DMS114 treated with DMSO at 0.1 percent for 48 hours (cell line): Measurements from ENCODE around the gene WDR5.

Experiments used
- DNase-seq: peaks from one replicate; lab custom pipeline; 2025; ENCODE audit not compliant: unreplicated experiment; lab: John Stamatoyannopoulos, UW

Gene WDR5

DNA sequence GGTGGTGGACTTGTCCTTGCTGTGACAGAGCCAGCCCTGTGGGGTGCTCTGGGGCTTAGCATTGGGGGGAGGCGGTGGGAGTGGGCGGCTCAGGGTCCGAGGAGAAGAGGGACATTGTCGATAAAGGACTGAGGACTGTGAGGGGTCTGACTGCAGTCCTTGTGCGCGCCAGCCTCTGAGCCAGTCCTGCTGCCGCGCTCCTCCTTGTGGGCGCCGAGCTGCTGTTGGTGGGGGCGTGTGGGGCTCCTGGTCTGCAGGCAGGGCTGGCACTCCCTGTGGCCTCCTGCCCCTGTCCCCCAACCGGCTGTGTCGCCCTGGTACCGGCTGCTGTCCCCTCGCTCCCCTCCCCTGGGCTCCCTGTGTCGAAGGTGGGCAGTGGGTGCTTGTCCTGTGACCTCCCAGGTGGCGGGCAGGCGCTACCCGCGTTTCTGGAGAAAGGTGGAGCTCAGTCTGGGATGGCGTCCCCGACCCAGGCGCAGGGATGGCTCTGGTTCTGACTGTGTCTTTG lies 21.6 kb downstream of the WDR5 start:
- no peak for DNase-seq

DNA sequence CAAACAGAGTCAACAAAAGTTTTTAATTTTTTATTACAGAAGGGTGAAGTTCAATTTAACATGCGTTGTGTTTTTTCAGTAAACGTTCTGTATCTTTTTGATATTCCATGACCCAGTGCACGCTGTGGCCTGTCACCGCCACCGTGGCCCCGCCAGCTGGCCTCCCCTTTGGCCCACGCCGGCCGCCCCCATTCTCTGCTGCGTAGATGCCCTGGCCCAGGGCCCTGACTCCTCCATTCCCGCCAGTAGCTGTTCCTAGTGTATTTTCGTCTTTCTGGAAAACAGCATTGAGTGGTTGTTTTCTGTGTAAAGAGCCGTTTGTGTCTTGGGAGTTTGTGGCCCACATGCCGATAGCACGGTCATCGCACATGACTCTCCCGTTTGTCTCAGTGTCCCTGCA lies 22.4 kb downstream of the WDR5 start:
- no peak for DNase-seq

DNA sequence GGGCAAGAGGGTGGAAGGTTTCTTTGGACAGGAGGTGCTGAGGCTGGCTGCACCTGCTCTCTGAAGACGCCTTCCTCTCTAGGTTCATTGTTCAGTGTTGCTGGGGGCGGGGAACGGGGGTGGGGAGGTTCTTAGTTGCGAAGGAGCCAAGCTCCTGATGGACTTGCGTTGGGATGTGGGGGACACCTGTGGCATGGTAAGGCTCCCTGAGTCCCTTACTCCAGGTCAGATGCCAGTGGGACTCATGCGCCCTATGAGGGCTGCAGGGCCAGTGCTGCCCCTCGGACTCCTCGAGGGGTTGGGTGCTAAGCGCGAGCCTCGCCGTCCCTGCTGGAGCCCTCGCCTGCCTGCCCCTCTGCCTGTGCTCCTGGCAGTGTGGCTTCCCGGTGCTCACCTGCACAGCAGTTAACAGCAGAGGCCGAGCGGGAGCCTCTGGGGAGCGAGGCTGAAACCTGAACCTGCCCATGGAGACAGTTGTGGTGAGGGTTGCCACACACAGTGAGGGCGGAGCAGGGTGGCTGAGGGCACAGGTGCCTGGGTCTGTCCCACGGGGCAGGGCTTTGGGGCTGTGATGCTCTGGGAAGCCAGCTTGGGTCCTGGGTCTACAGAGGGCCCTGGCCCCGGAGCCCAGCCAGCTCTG lies 23.0 kb downstream of the WDR5 start:
- no peak for DNase-seq

DNA sequence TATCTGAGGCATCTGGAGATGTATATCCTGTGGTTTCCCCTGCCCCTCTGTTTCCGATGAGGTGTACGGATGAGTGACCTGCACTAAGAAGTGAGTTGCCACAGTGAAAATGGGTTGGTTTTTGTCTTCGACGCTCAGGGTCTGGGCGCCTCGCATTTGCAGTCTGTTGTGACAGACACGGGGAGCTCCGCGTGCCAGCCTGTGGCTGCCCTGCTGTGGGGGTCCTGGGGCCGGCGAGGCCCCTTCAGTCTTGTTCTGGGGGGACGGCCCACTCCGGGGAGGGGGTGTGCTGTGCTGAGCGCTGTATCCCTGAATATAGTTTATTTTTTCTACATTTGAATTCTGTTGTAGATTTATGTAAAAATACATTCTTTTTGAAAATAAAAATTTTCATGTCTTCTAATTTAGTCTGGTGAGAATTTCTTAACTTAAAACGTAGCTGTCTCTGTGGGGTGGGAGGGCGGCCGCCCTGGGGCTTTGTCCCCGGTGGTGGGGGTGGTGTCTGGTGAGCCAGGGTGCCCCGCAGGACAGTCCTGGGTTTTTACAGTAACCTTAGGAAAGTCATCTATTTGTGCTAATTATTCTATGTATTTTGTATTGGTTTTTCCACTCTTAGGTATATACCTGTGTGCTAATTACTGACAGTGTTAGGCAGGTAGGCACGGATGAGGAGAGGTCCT lies 23.8 kb downstream of the WDR5 start:
- DNase-seq: no peak

DNA sequence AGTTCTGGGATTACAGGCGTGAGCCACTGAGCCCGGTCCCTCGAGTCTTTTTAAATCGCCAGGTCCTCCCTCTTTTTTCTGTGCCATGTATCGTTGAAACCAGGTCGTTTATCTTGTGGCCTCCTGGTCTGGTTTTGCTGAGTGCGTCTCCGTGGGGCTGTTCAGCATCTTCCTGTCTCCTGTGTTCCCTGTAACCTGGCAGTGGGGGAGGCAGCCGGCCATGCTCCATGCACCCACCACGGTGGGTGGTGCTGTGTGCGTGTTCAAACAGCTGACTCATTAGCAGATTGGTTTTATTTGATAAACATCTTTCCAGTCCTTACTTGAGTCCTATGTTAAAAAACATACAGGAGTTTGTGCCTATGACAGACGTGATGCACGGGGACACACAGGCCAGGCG lies 25.8 kb downstream of the WDR5 start:
- no peak for DNase-seq

DNA sequence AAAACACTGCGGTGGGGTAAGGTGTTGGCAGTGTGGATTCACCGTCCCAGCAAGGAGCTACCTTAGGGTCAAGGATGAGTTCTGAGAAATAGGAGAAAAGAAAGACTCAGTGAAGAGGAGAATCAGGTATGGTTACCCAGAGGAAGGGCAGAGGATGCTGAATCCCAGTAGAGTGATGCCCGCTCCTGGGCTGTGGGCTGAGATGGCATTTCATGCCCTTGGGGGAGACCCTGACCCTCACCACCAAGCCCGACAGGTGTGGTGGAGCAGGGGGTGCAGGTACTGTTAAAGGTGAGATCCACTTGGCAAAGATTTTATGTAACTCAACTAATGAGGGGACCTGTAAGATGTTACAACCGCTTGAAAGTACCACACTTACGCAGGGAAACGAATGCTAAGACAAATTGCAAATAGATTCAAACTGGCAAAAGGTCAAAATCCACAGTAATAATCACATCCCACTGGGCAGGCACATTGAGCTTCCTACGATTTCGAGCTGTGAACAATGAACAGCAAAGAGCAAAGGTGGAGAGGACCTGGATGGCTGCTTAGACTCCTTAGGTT lies 26.4 kb downstream of the WDR5 start:
- no peak for DNase-seq

DNA sequence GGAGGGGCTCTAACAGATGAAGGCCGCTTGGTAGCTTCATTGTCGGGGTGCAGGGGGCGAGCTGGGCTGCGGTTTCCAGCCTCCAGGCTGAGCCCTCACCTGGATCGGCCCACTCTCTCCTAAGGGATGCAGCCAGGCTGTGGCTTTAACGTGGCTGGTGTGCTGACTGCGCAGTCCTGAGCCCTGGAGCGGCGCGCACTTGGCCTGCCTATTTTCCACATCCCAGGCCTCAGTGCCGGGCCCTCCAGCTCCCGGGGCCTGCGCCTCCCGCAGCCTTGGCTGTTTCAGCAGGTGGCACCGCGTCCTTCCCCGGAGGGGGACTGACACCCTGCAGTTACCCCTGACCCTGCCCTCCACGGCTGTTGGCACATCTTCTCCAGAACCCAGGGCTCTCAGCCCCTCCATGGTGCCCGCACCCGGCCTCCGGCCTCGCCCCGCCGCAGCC lies 27.1 kb downstream of the WDR5 start:
- DNase-seq: no peak

DNA sequence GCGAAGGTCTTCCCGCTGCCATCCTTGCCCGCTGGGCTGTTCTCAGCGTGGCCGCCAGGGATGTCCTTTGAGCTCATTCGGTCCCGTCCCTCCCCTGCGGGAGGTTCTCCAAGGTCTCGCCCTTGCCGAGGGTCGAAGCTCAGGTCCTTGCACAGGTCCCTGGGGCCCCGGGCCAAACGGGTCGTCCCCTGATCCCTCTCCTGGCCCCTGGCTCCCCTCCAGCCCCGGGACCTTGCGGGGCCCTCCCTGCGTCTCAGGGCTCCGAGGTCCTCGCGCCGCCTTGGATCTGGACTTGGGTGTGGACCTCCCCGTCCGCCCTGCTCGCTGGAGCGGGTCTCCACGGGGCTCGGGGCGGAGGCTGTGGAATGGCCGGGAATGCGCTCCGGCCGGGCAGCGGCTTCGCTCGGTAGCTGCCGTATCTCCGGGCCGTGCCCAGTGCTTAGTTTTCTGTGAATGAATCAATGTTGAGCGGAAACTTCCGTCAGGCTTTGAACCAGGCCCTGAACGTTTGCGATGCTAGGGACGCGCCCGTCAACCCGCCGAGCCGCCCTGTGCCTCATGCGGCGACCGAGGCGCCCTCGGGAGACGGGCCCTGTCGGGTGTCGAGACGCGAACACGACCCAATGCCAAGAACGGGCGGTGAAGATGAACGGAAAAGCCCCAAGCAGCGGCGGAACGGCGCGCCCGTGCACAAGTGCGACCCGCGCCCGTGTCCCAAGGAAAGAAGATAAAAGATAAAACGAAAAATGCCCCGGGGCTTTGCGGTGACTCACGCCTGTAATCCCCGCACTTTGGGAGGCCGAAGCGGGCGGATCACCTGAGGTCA lies 27.7 kb downstream of the WDR5 start:
- DNase-seq: no peak

DNA sequence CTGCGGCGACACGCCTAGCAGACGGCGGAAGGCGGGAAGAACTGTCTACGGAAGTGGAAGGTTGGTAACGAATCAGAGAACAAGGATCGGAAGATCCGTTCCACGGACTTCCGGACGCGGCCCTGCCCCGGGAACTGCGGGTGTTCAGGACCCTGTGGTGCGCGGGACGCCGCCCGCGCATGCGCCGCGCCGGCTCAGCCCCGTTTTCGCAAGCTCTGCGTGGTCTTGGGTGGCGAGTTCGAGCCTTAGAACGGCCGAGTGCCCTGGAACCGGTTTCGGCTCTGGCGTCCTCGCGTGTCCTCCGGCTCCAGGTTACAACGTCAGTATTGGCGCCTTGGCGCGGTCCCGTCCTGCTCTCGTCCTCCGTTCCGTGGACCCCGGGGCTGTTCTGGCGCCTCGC lies 29.0 kb downstream of the WDR5 start:
- DNase-seq: no peak

DNA sequence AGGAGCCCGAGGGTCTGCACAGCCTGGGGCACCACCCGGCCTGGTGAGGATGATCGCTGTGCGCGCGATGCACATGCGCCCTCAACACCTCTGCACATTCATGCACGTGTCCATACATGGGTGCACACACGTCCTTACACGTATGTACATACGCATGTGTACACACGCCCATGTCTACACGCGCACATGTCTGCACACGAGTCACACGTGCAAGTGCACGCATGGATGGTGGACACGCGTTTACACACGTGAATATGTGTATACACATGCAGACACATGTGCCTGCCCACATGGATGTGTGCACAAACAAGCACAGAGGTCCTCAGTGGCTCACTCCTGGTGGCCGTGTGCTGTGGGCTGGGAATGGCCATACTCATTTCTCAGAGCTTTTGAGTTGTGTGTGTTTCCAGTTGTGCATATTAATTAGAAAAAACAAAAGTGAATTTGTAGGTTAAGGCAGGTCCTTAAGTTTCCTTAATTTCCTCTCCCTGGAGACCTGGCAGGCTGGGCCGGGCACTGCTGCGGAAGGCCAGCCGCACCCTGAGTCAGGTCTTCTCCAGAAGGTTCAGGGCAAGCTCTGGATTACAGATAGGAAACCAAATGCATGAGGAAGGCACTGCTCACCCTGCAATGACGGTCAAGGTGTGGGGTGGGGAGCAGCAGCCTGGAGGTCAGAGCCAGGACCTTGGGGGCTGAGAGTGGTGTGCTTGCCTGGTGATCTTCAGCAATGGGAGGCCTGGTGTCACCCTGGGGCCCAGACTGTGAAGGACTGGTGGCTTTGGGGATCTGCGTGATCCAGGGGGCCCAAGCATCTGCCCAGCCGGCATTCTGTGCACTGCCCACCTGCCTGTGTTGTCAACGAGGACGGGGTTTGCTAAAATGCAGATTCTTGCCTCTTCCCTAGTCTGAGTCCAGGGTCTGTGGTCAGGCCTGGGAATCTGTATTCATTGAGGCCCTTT lies 29.8 kb downstream of the WDR5 start:
- DNase-seq: no peak

DNA sequence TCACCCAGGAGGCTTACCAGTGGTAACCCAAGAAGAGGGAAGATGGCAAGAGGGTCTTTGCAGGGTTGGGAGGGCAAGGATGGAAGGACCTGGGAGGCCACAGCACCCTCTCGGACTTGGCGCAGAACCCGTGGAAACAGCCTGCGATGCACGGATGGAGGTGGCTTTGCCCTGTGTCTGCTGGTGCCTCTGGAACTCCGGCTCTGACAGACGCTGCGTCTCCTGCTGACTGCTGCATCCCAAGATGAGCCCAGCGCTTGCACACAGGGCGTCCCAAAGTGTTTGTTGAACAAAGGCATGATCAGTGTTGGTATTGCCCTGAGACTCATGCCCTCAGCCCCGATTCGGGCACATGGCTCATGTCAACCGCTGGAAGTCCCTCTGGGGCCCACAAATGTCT lies 30.5 kb downstream of the WDR5 start:
- DNase-seq: no peak

DNA sequence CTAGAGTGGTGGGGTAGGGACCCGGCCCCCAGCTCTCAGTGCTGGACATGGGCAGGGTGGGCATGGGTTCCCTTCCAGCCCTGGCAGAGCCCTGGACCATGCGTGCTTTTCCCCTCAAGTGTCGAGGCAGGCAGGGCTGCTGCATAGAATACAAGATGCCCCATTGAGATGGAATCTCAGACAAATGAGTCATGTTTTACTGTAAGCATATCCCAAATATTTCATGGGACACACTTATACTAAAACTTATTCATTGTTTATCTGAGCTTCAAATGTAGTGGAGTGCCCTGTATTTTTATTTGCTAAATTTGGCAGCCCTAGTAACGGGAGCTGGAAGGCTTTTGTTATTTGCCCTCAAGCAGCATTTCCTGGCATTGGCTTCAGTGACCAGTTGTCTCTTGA lies 31.6 kb downstream of the WDR5 start:
- DNase-seq: no peak

DNA sequence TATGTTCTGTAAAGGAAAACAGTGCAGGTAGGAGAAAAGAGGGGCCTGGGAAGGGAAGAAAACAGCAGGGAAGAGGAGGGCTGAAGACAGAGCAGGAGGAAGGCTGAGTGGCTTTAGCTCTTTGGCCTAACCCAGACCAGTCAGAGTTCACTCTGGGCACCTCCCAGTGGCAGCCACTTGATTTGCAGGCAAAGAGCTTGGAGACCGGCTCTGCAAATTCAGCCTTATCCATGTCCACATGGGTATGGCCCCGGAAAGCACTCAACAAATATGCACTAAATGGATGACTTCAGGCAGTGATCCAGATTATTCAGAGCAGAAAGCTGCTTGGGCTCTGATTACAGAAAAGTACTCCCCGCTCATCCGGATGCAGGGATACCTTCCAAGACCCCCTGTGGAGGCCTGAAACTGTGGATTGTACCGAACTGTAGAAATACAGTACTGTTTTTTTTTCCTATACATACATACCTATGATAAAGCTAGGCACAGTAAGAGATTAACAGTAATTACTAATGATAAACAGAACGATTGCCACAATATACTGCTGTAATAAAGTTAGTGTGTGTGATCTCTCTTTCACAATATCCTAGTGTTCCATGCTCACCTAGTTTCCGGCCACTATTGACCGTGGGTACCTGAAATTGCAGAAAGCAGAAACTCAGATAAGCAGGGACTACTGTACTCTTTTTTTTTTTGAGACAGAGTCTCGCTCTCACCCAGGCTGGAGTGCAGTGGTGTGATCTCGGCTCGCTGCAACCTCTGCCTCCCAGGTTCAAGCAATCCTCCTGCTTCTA lies 33.1 kb downstream of the WDR5 start:
- DNase-seq: no peak

DNA sequence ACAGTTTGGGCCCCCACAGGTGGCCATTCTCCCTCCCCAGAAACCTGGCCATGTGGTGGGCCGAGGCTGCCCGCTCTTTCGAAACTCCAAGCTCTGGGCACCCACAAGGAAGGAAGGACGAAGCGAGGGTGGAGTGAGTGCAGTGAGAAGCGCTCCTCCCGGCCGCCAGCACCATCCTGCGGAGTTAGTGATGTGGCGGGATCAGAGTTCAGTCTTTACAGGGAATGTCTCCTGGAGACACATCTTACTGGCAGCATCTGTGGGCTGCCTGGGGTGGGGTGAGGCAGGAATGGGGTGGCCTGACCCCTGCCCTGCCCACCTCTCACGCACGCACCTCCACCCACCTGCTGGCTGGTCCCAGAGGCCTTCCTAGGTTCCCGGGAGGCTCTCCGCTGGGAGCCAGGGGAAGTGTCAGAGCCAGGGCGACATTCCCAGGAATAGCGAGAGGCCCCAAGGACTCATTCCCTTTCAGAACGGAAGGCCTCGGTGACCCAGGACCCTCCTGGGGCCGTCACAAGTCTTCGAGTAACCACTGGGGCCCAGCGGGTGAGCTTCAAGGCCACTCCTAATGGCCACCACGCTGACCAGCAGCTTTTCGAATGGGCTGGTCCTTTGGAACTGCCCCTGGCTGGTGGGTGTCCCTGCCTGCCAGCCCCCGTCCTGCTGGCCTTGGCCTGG lies 34.0 kb downstream of the WDR5 start:
- DNase-seq: no peak

DNA sequence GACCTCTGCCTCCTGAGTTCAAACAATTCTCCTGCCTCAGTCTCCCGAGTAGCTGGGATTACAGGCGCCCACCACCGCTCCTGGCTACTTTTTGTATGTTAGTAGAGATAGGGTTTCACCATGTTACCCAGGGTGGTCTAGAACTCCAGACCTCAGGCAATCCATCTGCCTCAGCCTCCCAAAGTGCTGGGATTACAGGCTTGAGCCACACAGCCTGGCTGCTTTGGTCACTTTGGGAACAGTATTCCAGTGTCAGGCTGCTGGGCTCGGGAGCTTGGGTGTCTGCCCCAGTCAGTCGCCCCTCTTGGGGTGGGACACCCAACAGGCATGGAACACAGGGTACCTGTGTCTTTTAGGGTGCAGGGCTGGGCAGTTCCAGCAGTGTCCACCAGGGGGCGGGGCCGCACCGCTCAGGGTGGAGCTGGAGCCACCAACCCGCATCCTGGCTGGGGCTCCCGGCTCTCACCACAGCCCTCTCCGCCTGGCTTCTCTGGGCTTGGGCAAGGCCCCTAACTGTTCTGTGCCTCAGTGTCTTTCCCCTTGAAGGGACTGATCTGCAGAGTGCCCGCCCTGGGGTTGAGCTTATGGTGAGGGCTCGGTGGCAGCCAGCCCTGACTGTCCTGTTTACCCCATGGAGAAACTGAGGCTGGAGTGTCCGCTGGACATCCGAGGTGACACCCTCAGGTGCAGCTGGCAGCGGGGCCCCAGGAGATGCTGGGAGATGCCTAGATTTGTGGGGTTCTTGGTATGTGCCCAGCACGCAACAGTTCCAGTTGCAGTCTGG lies 34.8 kb downstream of the WDR5 start:
- no peak for DNase-seq

DNA sequence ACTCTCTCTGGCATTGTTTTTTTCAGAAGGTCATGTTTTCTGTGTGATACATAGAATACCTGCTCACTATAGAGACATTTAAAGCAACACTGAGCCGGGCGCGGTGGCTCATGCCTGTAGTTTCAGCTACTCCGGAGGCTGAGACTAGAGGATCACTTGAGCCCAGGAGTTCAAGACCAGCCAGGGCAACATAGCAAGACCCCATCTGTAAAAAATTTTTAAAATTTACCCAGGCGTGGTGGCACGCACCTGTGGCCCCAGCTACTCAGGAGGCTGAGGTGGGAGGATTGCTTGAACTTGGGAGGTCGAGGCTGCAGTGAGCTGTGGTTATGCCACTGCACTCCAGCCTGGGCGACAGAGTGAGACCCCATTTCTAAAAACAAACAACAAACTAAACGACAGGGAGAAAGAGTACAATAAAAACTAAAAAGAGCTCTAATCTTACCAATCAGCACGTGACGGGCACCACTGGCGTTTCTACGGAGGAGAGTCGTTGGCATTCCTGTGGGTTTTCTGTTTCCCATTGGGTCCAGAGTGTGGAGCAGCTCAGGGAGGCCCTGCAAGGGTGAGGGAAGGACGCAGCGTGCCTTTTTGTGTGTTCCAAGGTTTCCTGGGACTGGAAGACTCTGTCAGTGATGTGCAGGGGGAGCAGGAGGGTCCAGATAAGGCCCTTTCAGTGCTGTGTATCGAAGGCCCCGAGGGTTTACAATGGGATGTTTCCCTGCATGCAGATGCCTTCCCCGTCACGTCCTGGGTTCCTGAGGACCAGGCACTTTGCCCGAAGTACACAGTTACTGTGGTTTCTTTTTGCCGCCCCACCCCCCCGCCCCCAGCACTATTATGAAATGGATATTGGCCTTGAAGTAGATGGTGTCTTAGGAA lies 35.7 kb downstream of the WDR5 start:
- no peak for DNase-seq
